HK-2 (cell line): ENCODE data around the gene FAM180B.
"Not testable (repeated sequence)": the region's sequence is repeated elsewhere in the genome, so short reads cannot be mapped to it uniquely, and the experiment has no call there.

Experiments used
- DNase-seq: peaks from one replicate; pipeline ENCODE4 v3.0.0-alpha.2; 2018; ENCODE audit not compliant: unreplicated experiment

FAM180B gene

DNA sequence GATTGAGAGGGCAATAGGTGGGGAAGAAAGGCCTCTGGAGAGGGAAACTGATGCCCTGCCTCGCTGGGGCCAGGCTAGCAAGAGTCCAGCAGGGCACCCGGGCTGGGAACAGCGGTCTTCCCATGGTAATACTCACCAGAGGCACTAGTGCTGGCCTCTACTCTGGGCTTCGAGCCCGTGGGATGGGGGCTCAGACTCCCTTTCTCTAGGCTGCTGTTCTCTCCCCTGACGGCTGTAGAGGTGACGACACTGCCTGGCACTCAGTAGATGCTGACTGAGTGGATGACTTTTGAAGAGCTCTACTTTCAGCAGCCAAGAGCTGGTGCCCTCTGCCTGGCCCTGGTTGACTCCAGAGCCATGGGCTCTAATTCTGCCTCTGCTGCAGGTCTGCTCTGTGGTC is 8.6 kb downstream of the FAM180B start:
- no peak for DNase-seq

DNA sequence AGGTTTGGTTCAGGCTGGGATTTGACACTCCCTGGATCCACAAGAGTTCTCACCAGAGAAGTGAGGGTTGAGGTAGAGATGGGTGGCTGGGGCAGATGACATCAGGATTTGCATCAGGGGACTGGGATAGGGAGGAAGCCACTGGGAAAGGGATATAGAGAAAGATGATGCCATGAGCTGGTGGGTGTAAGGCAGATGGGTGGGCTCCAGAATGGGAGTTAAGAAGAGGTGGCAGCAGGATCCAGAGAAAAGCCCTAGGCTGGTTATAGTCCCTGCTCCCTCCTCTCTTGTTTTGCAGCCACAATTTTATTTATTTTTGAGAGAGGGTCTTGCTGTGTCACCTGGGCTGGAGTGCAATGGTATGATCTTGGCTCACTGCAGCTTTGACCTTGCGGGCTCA is 9.5 kb downstream of the FAM180B start:
- DNase-seq: no peak

DNA sequence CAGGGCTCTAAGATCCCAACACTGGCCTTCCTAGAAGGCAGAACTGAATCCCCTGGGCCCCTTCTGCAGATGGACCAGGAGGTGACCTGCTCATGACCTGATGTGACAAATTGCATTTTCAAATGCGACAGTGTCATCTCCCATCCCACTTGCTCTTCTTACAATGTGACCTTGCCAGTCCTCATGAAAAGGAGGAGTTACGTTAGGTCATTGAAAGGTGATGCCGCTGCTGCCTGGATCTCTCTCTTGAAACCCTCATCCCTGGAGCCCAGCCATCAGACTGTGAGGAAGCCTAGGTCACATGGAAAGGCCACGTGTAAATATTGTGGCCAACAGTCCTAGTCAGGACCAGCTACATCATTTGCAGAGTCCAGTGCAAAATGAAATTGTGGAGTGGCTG is 13.4 kb downstream of the FAM180B start:
- DNase-seq: no peak

DNA sequence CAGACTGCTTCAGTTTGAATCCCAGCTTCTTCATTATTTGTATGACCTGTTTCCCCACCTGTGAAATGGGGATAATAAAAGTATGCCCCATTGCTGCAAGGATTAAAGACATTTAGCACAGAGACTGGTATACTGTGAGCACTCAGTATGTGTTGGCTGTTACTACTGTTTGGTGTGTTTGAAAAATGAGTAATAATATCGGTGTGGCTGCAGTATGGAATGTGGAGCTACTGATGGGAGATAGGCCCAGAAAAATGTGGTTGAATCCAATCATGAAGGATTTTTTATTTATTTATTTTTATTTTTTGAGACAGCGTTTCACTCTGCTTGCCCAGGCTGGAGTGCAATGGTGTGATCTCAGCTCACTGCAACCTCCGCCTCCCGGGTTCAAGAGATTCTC is 16.8 kb downstream of the FAM180B start:
- no peak for DNase-seq

DNA sequence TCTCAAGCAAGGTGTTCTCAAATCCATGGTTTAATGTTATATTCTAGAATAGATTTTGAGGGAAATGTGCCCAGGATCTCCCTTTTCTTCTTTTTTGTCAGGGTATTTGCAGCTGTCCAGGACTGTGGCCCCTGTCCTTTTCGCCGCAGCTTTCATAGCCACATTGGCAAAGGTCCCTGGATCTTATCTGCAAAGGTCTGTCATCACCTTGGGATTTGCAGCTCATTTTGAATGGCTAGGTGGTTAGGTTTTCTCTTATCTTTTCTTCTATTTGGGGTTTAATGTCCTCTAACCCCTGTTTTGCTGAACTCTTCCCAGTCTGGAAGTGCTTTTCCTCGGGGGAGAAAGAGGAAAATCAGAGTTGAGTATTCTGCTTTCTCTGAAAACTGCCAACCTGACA is 19.4 kb downstream of the FAM180B start:
- DNase-seq: no peak

DNA sequence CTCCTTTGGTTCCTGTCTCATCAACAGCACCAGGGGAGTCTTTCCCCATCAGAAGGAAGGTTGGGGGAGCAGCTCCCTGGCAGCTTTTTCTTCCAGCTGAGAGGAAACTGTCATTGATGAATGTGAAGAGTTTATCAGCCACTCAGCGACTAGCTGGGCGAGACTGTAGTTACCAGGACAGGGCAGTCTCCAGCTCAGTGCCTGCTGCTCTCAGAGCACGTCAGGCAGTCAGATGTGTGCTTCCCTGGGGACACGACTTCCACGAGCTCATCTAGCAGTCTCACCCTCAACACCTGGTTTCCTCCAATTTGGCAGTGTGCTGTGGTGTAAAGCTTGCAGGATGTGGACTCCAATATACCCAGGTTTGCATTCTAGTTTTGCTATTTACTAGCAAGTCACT is 20.3 kb downstream of the FAM180B start:
- no peak for DNase-seq

DNA sequence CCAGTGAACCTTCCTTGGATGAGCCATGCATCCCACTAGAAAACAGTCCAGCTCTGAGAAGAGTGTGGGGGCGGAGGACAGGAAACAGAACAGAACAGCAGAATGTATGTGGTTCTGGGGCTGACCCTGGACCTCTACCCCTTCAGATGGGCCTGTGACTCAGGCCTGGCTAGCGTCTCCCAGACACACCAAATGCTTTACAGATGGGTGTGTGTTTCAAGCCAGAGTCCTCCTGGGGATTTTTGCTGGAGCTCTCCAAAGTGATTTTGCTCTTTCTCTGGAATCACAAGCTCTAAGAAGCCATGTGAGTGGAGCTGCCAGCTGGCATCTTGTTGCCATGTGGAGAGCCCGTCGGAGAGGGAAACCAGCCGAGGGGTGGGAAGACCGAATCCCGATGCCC is 20.9 kb downstream of the FAM180B start:
- no peak for DNase-seq

DNA sequence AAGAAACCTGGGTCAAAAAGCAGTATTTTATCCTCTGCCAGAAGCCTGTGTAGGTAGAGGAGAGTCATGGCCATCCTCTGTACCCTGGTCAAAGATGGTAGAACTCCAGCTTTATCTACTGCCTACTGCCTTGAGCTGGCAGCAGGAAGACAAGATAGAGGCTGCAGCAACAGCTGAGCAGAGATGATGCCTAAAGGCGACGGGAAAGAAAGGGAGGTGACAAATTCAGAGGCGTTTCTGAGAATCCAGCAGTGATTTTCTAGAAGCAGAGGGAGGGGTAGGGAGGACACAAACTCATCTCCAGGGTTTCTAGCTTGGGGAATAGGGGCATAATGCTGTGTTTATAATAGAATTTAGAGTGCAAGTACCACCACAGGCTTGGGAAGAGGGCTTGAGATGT is 23.2 kb downstream of the FAM180B start:
- DNase-seq: no peak

DNA sequence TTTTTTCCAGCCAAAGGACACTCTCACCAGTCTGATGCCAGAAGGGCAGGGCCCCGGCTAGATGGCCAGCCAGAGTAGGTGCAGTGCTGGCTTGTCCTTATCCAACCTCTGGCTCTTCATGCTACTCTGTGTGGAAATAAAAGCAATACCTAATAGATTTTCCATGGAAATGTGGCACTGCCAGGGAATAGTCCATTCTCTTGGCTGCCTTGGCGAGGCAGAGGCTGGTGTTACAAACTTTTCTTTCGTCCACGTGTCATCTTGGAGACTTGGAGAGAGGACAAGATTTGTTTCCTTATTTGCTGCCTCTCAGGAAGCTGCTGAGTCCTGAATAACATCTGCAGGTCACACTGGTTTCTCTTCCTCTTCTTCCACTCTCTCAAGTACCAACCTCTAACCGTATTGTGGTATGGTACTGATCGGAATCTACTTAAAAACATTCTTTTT is 24.9 kb downstream of the FAM180B start:
- DNase-seq: no peak

DNA sequence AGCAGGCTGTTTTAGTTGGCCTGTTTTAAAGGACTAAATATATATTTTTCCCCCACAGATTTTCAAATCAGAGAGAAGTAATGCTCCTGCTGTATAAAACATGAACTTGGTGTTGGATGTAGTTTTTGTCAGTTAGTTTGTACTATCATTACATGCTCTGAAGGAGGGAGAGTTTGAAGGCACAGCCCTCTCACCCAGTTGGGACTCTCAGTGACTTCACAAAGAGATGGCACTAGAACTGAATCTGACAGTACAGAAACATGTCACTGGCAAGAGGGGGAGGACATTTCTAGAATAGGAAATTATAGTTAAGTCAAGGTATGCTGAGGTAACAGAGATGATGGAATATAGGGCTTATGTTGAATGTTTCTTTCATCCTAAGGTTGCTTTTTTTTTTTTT is 28.8 kb downstream of the FAM180B start:
- DNase-seq: no peak

DNA sequence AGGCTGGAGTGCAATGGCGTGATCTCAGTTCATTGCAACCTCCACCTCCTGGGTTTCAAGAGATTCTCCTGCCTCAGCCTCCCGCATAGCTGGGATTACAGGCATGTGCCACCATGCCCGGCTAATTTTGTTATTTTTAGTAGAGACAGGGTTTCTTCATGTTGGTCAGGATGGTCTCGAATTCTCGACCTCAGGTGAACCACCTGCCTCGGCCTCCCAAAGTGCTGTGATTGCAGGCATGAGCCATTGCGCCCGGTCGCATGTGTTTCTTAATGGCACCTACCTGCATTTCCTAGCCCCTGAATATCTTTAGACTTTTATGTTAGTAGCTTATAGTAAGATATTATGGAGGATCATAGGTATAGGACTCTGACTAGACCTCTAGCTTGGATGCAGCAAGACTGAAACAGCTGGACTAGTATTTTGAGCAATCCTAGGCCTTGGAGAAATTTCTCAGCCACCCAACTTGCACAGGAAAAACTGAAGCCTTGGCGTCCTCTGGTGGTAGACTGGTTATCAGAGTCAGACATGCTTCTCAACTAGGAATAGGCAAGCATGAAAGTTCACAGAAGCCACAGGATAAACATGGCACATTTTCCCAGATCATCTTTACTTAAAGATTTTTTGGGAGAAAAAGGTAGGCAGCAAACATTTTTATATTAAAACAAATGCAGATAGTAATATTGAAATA is 30.4 kb downstream of the FAM180B start:
- DNase-seq: no peak

DNA sequence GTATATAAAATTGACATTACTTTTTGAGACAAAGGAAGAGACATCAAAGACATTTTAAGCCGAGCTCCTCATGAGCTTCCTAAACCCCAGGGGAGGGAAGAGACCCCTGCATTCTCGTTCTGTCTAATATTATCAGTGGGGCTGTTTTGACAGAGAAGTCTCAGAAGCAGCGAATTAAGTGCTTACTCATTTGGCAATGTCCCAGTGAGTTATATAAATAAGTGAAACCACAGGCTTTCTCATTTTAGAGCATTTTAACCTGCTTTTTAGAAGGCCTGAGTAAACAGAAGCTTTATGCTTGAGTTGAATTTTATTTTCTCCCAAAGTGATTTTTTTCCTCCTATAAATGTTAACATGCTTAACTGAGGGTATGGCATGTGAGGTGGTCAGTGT is 30.9 kb downstream of the FAM180B start:
- no peak for DNase-seq

DNA sequence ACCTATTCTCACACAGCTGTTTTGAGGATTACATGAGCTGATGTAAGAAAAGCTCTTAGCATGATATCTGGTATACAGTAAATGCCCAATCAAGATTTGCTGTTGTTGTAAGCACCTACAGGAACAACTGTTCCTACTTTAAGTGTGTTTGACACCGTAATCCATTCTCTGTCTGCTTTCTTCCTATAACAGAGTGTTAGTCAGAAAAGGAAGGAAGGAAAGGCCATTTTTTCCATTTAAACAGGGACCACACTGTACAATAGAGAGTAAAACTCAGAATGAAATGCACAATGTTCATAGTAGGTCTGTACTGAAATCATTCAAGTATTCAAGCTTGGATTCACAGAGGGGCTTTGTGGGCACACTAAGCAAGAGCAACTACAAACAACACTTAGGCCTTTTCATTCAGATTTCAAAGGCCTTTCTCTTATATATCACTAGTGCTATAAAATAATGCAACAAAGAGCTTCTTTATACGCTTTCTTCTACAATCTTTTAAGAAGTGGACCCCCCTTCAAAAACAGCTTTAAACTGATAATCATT is 34.4 kb downstream of the FAM180B start:
- DNase-seq: no peak

DNA sequence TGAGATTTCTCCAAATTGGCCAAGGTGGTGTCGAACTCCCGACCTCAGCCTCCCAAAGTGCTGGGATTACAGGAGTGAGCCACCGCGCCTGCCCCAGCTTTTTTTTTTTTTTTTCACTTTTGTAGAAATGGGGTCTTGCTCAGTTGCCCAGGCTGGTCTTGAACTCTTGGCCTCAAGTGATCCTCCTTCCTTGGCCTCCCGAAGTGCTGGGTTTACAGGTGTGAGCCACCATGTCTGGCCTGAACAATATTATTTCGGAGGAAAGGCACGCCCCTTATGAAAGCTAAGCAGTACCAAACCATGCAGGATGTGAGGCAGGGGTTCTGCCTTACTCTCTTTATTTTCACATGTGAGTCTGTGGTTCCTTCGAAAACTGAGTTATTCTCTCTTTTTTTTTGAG is 39.8 kb downstream of the FAM180B start:
- no peak for DNase-seq

DNA sequence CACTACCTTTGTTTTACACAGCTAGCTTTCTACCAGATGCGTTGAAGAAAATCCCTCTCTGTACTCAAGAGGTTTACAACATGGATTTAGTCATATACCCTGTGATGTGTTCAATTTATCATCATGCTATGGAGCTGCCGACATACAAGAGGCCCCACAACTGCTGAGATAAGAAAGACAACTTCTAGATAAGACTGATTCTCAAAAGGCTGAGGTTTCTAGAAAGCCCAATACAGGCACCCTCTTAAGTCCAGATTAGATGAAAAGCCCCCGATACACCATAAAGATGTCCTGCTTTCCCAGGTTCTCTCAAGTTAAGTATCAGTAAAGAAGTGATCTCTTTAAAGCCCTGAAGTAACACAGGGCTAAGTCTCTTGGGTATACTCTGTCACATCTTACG is 41.5 kb downstream of the FAM180B start:
- DNase-seq: no peak

DNA sequence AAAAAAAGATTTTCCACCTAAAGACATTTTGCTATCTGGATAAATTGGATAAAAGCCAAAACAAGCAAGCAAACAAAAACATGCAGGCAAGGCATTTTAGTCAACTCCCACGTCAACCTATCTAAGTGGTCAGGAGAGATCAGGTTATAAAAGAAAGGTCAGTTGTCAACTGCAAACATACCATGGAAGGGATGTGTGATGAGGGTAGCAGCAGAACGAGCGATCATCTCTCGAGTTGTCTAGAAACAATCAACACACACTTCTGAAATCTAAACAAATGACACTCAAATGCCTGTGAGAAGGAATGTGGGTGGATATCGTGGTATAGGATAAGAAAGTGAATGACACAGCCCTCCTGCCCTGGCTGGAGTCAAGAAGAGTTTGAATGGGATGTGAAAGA is 45.0 kb downstream of the FAM180B start:
- DNase-seq: no peak

DNA sequence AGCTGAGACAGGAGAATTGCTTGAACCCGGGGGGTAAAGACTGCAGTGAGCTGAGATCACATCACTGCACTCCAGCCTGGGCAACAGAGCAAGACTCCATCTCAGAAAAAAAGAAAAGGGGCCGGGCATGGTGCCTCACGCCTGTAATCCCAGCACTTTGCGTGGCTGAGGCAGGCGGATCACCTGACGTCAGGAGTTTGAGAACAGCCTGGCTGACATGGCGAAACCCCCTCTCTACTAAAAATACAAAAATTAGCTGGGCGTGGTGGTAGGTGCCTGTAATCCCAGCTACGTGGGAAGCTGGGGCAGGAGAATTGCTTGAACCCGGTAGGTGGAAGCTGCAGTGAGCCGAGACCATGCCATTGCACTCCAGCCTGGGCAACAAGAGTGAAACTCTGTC is 49.9 kb downstream of the FAM180B start:
- not testable (repeated sequence) for DNase-seq
